ENCODE measurements around the gene MBP. TPM values are rescaled to one million over a fixed set of nuclear protein-coding genes. Genes with fewer than 3 reads are reported as not detected.

MBP gene
- total RNA-seq, 1 experiment from 2014 or later = not detected

DNA sequence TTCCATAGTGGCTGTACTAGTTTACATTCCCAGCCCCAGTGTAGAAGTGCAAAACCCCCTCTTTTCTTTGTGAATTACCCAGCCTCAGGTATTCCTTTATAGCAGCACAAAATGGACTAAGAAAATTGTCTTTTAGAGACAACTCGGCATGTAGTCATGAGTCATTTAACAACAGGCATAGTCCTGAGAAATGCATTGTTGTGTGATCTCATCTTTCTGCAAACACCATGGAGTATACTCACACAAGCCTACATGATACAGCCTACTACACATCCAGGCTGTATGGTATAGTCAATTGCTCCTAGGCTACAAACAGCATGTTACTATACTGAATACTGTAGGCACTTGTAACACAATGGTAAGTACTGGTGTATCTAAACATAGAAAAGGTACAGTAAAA is 44.4 kb upstream of the MBP start:
- TF ChIP-seq, protein P1, sequence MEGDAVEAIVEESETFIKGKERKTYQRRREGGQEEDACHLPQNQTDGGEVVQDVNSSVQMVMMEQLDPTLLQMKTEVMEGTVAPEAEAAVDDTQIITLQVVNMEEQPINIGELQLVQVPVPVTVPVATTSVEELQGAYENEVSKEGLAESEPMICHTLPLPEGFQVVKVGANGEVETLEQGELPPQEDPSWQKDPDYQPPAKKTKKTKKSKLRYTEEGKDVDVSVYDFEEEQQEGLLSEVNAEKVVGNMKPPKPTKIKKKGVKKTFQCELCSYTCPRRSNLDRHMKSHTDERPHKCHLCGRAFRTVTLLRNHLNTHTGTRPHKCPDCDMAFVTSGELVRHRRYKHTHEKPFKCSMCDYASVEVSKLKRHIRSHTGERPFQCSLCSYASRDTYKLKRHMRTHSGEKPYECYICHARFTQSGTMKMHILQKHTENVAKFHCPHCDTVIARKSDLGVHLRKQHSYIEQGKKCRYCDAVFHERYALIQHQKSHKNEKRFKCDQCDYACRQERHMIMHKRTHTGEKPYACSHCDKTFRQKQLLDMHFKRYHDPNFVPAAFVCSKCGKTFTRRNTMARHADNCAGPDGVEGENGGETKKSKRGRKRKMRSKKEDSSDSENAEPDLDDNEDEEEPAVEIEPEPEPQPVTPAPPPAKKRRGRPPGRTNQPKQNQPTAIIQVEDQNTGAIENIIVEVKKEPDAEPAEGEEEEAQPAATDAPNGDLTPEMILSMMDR (conservative IDR thresholded peaks at IDR 0.05; ENCODE audit: low read depth, low read length) = no peak
- no peak for TF ChIP-seq EZH2 (IDR thresholded peaks at IDR 0.05; ENCODE audit: borderline replicate concordance, low read depth, low read length, poor library complexity, severe bottlenecking)
- no peaks in the 10 kb centered on the region for H3K4me1 ChIP-seq (ENCODE audit: insufficient read depth, low read length, poor library complexity, severe bottlenecking)
- no peak overlapping the region for H3K27ac ChIP-seq (ENCODE audit: low read depth, low read length, poor library complexity, severe bottlenecking)
- intact Hi-C loops (cut with micrococcal nuclease; ENCODE audit: unreplicated experiment) = no loop called here
- no peak for DNase-seq (ENCODE audit: low spot score)
- H3K27me3 ChIP-seq (replicated peaks; ENCODE audit: insufficient read depth, low read depth, low read length, poor library complexity) = no peaks in the 10 kb centered on the region
- no TSS peak for BruUV-seq (replicated peaks)
- H3K4me3 ChIP-seq (ENCODE audit: low read depth, low read length, poor library complexity, severe bottlenecking) = no peak overlapping the region
- ChIA-PET CTCF (no interaction called here), POLR2A (ENCODE audit: low non-redundant PET) (no interaction called here)
- H3K36me3 ChIP-seq (ENCODE audit: insufficient read depth, low read length, poor library complexity, severe bottlenecking) = no peaks in the 10 kb centered on the region
- no peaks in the 10 kb centered on the region for H3K9me3 ChIP-seq (ENCODE audit: low read depth, low read length, poor library complexity, severe bottlenecking)

- Histone ChIP-seq H3K27ac (ENCODE audit: low read depth, low read length, poor library complexity, severe bottlenecking) (no peak overlapping the region), H3K4me3 (ENCODE audit: low read depth, low read length, poor library complexity, severe bottlenecking) (no peak overlapping the region), H3K36me3 (ENCODE audit: insufficient read depth, low read length, poor library complexity, severe bottlenecking) (no peaks in the 10 kb centered on the region), H3K4me1 (ENCODE audit: insufficient read depth, low read length, poor library complexity, severe bottlenecking) (no peaks in the 10 kb centered on the region), H3K27me3 (replicated peaks; ENCODE audit: insufficient read depth, low read depth, low read length, poor library complexity) (no peaks in the 10 kb centered on the region), H3K9me3 (ENCODE audit: low read depth, low read length, poor library complexity, severe bottlenecking) (no peaks in the 10 kb centered on the region)
- intact Hi-C loops (cut with micrococcal nuclease; ENCODE audit: unreplicated experiment) = no loop called here
- POLR2A ChIA-PET (ENCODE audit: low non-redundant PET) = no interaction called here
- no TSS peak for BruUV-seq (replicated peaks)
- no peak for DNase-seq (ENCODE audit: low spot score)
- CTCF ChIA-PET = no interaction called here
- TF ChIP-seq, protein P1 (conservative IDR thresholded peaks at IDR 0.05; ENCODE audit: low read depth, low read length) = no peak
- no peak for TF ChIP-seq EZH2 (IDR thresholded peaks at IDR 0.05; ENCODE audit: borderline replicate concordance, low read depth, low read length, poor library complexity, severe bottlenecking)
Measured at GRCh38 chr18:77173275-77174030, 40.9 kb upstream of the MBP start.

DNA sequence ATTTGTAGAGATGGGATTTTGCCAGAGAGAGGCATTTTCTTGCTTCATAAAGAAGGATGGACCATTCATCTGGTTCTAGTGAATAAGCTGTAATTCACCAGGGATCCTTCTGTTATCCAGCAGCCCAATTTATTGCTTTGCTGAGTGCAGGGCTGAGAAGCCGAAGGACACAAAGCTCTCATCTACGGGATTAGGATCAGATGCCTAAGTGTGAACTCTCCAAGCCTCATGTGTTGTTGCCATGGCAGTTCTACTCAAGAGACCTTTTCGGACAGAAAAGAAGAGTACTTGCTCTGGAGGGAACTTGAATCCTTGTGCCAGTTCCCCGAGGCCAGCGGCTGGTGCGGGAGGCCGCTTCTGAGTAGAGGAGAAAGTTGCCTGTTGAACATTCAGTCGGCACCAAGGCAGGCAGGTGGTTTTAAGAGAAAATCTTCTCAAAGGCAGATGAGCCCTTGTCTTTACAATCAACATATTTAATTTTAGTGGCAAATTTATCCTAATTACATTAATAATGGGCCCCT is 38.4 kb upstream of the MBP start:
- no TSS peak for BruUV-seq (replicated peaks)
- POLR2A ChIA-PET (ENCODE audit: low non-redundant PET) = no interaction called here
- H3K27me3 ChIP-seq (replicated peaks; ENCODE audit: insufficient read depth, low read depth, low read length, poor library complexity) = peaks cover 3% of the 10 kb centered on the region
- CTCF ChIA-PET = no interaction called here
- intact Hi-C loops (cut with micrococcal nuclease; ENCODE audit: unreplicated experiment) = no loop called here
- no peak overlapping the region for H3K4me3 ChIP-seq (ENCODE audit: low read depth, low read length, poor library complexity, severe bottlenecking)
- H3K27ac ChIP-seq (ENCODE audit: low read depth, low read length, poor library complexity, severe bottlenecking) = no peak overlapping the region
- H3K36me3 ChIP-seq (ENCODE audit: insufficient read depth, low read length, poor library complexity, severe bottlenecking) = no peaks in the 10 kb centered on the region
- TF ChIP-seq, protein P1 (conservative IDR thresholded peaks at IDR 0.05; ENCODE audit: low read depth, low read length) = no peak
- TF ChIP-seq EZH2 (IDR thresholded peaks at IDR 0.05; ENCODE audit: borderline replicate concordance, low read depth, low read length, poor library complexity, severe bottlenecking) = no peak
- H3K9me3 ChIP-seq (ENCODE audit: low read depth, low read length, poor library complexity, severe bottlenecking) = no peaks in the 10 kb centered on the region
- DNase-seq (ENCODE audit: low spot score) = no peak
- H3K4me1 ChIP-seq (ENCODE audit: insufficient read depth, low read length, poor library complexity, severe bottlenecking) = no peaks in the 10 kb centered on the region
